Panc1 (cell line): ENCODE results near the gene SHC3. TPM values are rescaled to one million over a fixed set of nuclear protein-coding genes. Genes with fewer than 3 reads are reported as not detected.

Experiments used
- ATAC-seq: fragments of 200-7000 bp; cut with Tn5 transposase; 2 replicates; pipeline ENCODE4 v1.9.1; 2020; ENCODE audit warnings: mild to moderate bottlenecking, moderate library complexity
- BruUV-seq: library from RNA; stranded (reverse); fragments of 400-500 nt; replicated peaks from 2 replicates; lab custom pipeline; 2021; lab: Mats Ljungman, UMichigan
- CTCF ChIA-PET: fragments of 300-600 bp; sonication (Branson Sonifier 250); formaldehyde crosslinking; loops from one replicate; lab custom pipeline; 2022; ENCODE audit warnings: antibody characterized with exemption; lab: Charles Lee
- POLR2A ChIA-PET: fragments of 300-600 bp; sonication (Branson Sonifier 250); formaldehyde crosslinking; loops from one replicate; lab custom pipeline; 2022; ENCODE audit warnings: antibody characterized with exemption; lab: Charles Lee
- DNase-seq: peaks from one replicate; pipeline ENCODE4 v3.0.0-alpha.2; 2010; ENCODE audit warnings: low read depth, low spot score
- H3K27ac ChIP-seq: 2 replicates; pipeline ENCODE4 v1.5.1; 2011; ENCODE audit warnings: mild to moderate bottlenecking, low read length, inconsistent platforms
- H3K27me3 ChIP-seq: fragments of 200-500 bp; sonication (Bioruptor generic); 2 replicates; pipeline ENCODE4 v1.6.0; 2014; ENCODE audit warnings: low read length, inconsistent platforms; ENCODE audit not compliant: control insufficient read depth, insufficient read depth
- H3K36me3 ChIP-seq: fragments of 200-500 bp; sonication (Bioruptor generic); 2 replicates; pipeline ENCODE4 v1.5.1; 2014; ENCODE audit warnings: inconsistent platforms, mild to moderate bottlenecking, low read length, moderate library complexity; ENCODE audit not compliant: control insufficient read depth, insufficient read depth
- H3K4me1 ChIP-seq: 2 replicates; pipeline ENCODE4 v1.5.1; 2011; ENCODE audit warnings: inconsistent platforms, mild to moderate bottlenecking, low read length, moderate library complexity; ENCODE audit not compliant: control insufficient read depth, insufficient read depth
- H3K4me3 ChIP-seq, 2 experiments: 2 replicates each; pipeline ENCODE4 v1.5.1; 2011 to 2012; ENCODE audit warnings: low read depth in 2 of 2, low read length in 2 of 2, mild to moderate bottlenecking in 2 of 2, inconsistent platforms in 1 of 2, moderate library complexity in 1 of 2
- H3K9me3 ChIP-seq: fragments of 200-500 bp; sonication (Bioruptor generic); 2 replicates; pipeline ENCODE4 v1.5.1; 2014; ENCODE audit warnings: low read depth, mild to moderate bottlenecking, inconsistent platforms, low read length, moderate library complexity; ENCODE audit not compliant: control insufficient read depth, insufficient read depth
- CTCF ChIP-seq: fragments of 450-650 bp; IDR thresholded peaks from 2 replicates; pipeline ENCODE4 v1.5.1; 2017; ENCODE audit warnings: mild to moderate bottlenecking
- POLR2AphosphoS5 ChIP-seq: IDR thresholded peaks from 2 replicates; pipeline ENCODE4 v1.6.1; 2012; ENCODE audit warnings: mild to moderate bottlenecking, low read depth, low read length, moderate library complexity
- SIN3A ChIP-seq: IDR thresholded peaks from 2 replicates; pipeline ENCODE4 v1.6.1; 2012; ENCODE audit warnings: low read depth, mild to moderate bottlenecking, low read length, moderate library complexity, borderline replicate concordance; ENCODE audit not compliant: insufficient read depth
- TCF7L2 ChIP-seq: IDR thresholded peaks from 2 replicates; pipeline ENCODE4 v1.6.1; 2011; ENCODE audit warnings: mild to moderate bottlenecking, low read depth, low read length, inconsistent platforms
- in situ Hi-C: cut with HindIII; loops from 2 replicates; pipeline ENCODE4 v1.10.0; 2016; ENCODE audit warnings: low sequenced_read_pairs, low pct_unique_long_range_greater_than_20kb
- intact Hi-C: fragments of 100-400 bp; cut with micrococcal nuclease; formaldehyde crosslinking; loops from one replicate; pipeline ENCODE4 v1.10.0; 2022; ENCODE audit not compliant: unreplicated experiment
- total RNA-seq: library from RNA; stranded (reverse); gene quantifications from one replicate; pipeline ENCODE4 v1.2.1, GENCODE V29; 2021; ENCODE audit not compliant: unreplicated experiment
- TF ChIP-seq, protein P1 (sequence below), 2 experiments: IDR thresholded peaks; 2 replicates each; pipeline ENCODE4 v1.6.1; 2011 to 2012; ENCODE audit warnings: low read depth in 2 of 2, control low read depth in 1 of 2, low read length in 1 of 2, mild to moderate bottlenecking in 1 of 2, moderate library complexity in 1 of 2; ENCODE audit not compliant: insufficient read depth in 1 of 2

Gene SHC3
- total RNA-seq, 1 experiment from 2014 or later: 1.7 TPM

DNA sequence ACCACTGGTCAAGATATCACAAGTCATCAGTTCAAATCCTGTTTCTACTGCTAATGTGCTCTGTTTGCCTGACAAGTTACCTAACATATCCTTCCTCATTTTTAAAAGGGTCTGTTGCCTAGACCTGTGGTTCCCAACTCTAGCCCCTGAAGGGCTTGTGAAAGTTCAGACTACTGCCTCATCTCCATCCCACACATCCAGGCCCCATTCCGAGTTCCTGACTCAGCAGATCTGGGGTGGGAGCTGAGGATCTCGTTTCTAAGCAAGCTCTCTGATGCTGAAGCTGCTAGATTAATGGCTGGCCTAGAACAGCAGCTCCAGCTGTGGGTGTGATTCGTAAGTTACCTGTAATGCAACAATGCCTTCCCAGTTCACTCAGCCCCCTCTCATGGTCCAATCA, 154.9 kb downstream of the SHC3 start:
- H3K27ac ChIP-seq: no peak overlapping the region

DNA sequence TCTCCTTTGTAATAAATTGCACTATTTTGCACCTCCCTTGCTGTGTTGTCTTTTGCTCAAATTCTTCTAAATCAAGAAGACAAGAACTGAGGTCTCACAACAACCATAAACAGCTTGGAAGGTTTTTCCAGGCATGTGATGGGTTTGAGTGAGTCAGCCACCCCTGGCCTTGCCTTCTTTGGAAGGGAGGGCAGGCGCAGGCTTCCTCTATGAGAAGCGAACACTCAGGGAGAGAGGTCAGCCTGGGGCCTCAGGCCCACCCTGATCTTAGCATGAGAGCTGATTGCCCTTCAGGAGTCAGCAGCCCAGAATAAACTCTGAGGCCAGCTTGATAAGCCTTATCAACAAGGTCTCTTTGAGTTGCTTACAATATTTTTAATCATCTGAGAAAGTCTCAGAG, 155.7 kb downstream of the SHC3 start:
- Histone ChIP-seq H3K9me3 (no peaks in the 10 kb centered on the region), H3K4me1 (no peaks in the 10 kb centered on the region), H3K36me3 (no peaks in the 10 kb centered on the region), H3K27ac (no peak overlapping the region), H3K4me3 (no peak overlapping the region), H3K27me3 (no peaks in the 10 kb centered on the region)
- in situ Hi-C loops (no loop called here), intact Hi-C loops (loop anchor here (10.0 kb wide), 1 partner anchor 252 kb away; no protein-coding TSS in a partner anchor)
- no peak for DNase-seq
- no TSS peak for BruUV-seq
- CTCF ChIA-PET: no interaction called here
- TF ChIP-seq TCF7L2: no peak
- no peak for TF ChIP-seq POLR2AphosphoS5
- TF ChIP-seq, protein P1, sequence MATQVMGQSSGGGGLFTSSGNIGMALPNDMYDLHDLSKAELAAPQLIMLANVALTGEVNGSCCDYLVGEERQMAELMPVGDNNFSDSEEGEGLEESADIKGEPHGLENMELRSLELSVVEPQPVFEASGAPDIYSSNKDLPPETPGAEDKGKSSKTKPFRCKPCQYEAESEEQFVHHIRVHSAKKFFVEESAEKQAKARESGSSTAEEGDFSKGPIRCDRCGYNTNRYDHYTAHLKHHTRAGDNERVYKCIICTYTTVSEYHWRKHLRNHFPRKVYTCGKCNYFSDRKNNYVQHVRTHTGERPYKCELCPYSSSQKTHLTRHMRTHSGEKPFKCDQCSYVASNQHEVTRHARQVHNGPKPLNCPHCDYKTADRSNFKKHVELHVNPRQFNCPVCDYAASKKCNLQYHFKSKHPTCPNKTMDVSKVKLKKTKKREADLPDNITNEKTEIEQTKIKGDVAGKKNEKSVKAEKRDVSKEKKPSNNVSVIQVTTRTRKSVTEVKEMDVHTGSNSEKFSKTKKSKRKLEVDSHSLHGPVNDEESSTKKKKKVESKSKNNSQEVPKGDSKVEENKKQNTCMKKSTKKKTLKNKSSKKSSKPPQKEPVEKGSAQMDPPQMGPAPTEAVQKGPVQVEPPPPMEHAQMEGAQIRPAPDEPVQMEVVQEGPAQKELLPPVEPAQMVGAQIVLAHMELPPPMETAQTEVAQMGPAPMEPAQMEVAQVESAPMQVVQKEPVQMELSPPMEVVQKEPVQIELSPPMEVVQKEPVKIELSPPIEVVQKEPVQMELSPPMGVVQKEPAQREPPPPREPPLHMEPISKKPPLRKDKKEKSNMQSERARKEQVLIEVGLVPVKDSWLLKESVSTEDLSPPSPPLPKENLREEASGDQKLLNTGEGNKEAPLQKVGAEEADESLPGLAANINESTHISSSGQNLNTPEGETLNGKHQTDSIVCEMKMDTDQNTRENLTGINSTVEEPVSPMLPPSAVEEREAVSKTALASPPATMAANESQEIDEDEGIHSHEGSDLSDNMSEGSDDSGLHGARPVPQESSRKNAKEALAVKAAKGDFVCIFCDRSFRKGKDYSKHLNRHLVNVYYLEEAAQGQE (IDR thresholded peaks at IDR 0.05; ENCODE audit: insufficient read depth in 1 of 2, low read depth in 2 of 2, low read length in 1 of 2): no peak
- no peak for TF ChIP-seq SIN3A
- no peak for TF ChIP-seq CTCF
- ATAC-seq: no peak
- POLR2A ChIA-PET: no interaction called here

More for the DNA sequence above, 154.9 kb downstream of the SHC3 start:
- Histone ChIP-seq H3K36me3 (no peaks in the 10 kb centered on the region), H3K9me3 (no peaks in the 10 kb centered on the region), H3K27me3 (no peaks in the 10 kb centered on the region), H3K4me1 (no peaks in the 10 kb centered on the region), H3K4me3 (no peak overlapping the region)
- BruUV-seq: no TSS peak
- intact Hi-C loops: loop anchor here (10.0 kb wide), 1 partner anchor 251 kb away; no protein-coding TSS in a partner anchor
- in situ Hi-C loops: no loop called here
- ChIA-PET POLR2A (no interaction called here), CTCF (no interaction called here)
- DNase-seq (no peak), ATAC-seq (no peak)
- TF ChIP-seq TCF7L2: no peak
- TF ChIP-seq, protein P1 (IDR thresholded peaks at IDR 0.05; ENCODE audit: insufficient read depth in 1 of 2, low read depth in 2 of 2, low read length in 1 of 2): no peak
- no peak for TF ChIP-seq SIN3A
- no peak for TF ChIP-seq POLR2AphosphoS5
- no peak for TF ChIP-seq CTCF
